HG02870 (cell line): Measurements from ENCODE around the gene PBX1.

Experiments
- ATAC-seq: cut with Tn5 transposase; IDR thresholded peaks from one replicate; pipeline ENCODE4 v1.9.1; 2021; ENCODE audit warnings: mild to moderate bottlenecking, moderate library complexity; ENCODE audit not compliant: unreplicated experiment

The PBX1 gene

DNA sequence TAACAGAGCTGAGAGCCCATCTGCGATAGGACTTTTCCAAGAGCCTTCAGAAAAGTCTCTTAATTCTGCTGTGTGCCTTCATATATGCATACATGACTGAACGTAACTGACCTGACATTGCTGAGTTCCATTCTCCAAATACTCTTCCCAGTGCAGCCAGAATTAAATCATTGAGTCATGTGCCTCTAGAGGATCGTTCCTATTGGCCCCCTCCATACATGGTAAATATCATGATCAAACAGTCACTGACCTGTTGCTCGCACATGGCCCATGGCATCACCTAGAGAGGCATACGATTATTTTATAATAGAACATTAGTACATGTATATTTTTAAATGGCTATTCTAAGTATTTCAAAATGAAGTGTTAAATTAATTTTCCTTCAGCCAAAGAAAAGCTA is 186.8 kb downstream of the PBX1 start:
- ATAC-seq = no peak

- no peak for ATAC-seq
Observed at GRCh38 chr1:164746632-164747031, 187.6 kb downstream of the PBX1 start.

GRCh38 chr1:164748253-164748899 is 189.4 kb downstream of the PBX1 start:
- no peak for ATAC-seq

GRCh38 chr1:164753521-164754077 is 194.6 kb downstream of the PBX1 start:
- ATAC-seq = no peak

- ATAC-seq = no peak
Observed at GRCh38 chr1:164754088-164754600, 195.2 kb downstream of the PBX1 start.

- no peak for ATAC-seq
Observed at GRCh38 chr1:164755690-164756089, 196.7 kb downstream of the PBX1 start.

- ATAC-seq = no peak
Observed at GRCh38 chr1:164756741-164757140, 197.8 kb downstream of the PBX1 start.

GRCh38 chr1:164757625-164758024 is 198.6 kb downstream of the PBX1 start:
- ATAC-seq = no peak

DNA sequence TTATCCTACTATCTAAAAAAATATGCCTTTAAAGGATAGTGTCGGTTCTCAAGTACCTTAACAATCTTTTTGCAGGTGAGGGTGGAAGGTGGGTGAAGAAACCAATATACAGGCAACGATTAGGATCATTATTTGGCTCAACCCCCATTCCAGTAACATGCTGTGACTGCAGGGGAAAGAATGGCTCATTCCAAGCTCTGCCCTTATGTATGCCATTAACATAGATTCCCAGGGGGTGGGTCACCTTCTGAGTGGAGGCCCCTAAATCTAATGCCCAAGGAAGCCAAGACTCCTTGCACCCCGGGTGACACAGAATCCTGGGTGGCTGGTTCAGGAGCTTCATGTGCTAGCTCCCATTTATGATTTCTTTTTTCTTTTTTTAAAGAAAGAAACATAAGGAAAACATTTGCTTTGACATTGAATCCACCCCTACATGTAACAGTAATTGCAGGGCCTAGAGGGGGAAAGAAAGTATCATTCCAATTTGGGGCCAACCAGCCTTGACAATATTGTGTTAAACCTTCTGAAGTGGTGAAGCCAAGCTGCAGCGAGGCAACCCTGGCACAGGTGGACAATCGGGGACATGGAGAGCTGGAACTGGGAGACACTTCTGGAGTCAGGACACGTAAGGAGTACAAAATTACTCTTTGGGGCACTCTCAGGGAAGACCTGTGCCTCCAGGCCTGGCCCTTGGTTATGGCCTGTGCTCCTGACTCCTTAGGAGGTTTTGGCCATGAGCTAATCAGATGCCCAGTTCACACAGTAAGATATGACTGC is 200.3 kb downstream of the PBX1 start:
- no peak for ATAC-seq

GRCh38 chr1:164759979-164760469 is 201.0 kb downstream of the PBX1 start:
- ATAC-seq = no peak

GRCh38 chr1:164760569-164760968 is 201.6 kb downstream of the PBX1 start:
- no peak for ATAC-seq

DNA sequence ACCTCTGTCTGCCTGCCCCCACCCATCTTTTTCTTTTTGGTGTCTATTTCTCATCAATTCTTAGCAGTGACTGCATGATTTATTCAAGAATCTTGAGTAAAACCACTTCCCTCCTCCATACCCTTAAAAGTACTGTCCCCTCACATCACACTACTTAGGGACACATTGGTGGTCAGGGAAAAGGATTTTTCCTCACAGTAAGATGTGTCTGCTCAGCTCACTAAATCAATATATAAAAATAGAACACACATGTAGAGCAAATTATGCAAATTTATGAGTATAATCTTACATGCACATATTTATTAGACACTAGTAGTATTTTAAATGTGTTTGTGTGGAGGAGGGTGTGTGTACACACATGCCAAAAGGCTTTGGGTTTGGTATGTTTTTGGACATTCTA is 202.0 kb downstream of the PBX1 start:
- ATAC-seq = no peak

GRCh38 chr1:164763098-164763497 is 204.1 kb downstream of the PBX1 start:
- no peak for ATAC-seq

GRCh38 chr1:164764333-164764732 is 205.3 kb downstream of the PBX1 start:
- no peak for ATAC-seq

DNA sequence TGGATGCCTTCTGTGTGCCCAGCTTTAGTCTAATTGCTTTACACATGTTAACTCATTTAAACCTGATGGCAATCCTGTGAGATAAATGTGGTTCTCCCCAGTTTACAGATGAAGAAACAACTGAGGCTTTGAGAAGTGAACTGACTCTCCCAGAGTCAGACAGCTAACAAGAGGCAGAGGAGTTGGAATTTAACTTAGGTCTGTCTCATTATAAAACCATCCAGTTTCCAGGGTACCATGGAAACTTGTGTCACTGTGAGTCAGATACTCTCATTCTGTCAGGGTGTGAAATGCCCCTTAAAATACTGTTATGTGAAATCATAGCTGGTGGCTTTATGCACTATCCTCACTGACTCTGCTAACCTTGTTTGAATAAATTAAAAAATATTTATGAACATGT is 206.6 kb downstream of the PBX1 start:
- no peak for ATAC-seq

- ATAC-seq = no peak
Observed at GRCh38 chr1:164765992-164766720, 207.2 kb downstream of the PBX1 start.

DNA sequence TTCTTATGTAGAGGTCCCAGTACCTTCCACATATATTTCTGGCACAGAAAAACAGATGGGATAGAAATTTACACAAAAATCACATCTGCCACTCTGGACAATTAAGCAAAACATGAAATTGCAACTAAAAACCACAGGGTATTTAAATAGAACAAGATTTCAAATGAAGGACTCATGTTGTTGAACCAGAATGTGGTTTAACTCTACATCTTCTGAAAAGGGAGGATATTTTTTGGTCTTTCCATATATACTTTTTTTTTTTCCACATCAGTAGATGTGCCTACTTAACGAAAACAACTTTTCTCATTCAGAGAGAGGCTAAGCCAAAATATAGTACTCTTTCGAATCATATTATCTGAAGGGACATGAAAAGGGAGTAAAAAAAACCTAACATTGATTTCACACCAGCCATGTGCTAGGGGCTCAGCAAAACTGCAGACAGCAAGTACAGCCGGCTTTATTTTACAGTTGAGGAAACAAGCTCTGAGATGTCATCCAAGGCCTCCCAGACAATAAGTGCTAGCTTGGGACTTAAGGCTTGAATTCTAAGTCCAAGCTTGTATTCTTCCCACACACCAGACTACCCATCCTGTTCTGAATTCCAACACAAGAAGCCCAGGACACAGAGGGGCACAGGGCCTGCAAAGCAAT is 208.9 kb downstream of the PBX1 start:
- no peak for ATAC-seq

DNA sequence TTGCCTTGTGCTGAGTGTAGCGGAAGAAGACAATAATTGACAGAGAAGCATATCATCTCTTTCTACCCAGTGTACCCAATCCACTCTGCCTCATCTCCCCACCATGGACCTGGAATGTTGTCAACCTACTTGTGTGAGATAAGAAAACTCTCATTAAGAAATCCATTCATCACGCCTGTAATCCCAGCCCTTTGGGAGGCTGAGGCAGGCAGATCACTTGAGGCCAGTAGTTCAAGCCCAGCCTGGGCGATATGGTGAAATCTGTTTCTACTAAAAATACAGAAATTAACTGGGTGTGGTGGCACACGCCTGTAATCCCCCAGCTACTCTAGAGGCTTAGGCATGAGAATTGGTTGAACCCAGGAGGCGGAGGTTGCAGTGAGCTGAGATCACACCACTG is 209.6 kb downstream of the PBX1 start:
- ATAC-seq = no peak

DNA sequence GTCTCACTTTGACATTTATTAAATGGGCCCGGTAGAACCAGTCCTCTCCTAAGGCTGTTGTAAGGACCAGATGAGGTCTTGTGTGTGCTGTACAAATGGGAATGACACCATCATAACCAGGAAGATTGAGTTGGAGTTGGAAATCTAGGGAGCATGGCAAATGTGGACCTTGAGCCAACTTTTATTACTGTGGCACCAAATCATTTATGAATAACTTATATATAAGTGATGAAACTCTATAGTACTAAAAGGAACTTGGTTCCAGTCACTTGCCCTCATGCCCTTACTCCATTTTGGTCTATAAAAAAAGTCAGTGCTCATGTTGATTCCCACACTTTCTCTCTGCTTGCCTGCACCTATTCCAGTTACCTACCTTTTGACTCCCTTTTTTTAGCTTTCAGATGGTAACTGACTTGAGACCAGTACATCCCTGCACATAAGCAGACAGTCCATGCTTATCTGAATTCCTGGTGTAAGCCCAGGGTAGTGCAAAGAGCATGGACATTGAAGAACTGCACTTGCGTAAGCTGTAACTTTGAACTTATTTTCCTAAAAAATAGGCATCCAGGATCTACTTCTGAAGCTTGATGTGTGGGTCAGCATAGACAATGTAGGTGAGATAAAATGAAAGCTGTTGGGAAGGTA is 210.6 kb downstream of the PBX1 start:
- no peak for ATAC-seq

GRCh38 chr1:164770131-164770529 is 211.1 kb downstream of the PBX1 start:
- no peak for ATAC-seq
